TTC549 (cell line): Measurements from ENCODE around the gene KDM4C.

Experiments
- FAIRE-seq: peaks from 2 replicates; lab custom pipeline; 2012; peaks lifted over from hg19 to GRCh38; lab: Jason Lieb, UNC

The KDM4C gene

GRCh38 chr9:6869081-6869948, 111.5 kb downstream of the KDM4C start:
- FAIRE-seq = no peak

GRCh38 chr9:6870149-6870548, 112.4 kb downstream of the KDM4C start:
- FAIRE-seq = no peak

- no peak for FAIRE-seq
These were observed 113.1 kb downstream of the KDM4C start for GRCh38 chr9:6870650-6871477.

GRCh38 chr9:6873857-6874256, 116.1 kb downstream of the KDM4C start:
- no peak for FAIRE-seq

GRCh38 chr9:6876195-6876894, 118.6 kb downstream of the KDM4C start:
- no peak for FAIRE-seq

- FAIRE-seq = no peak
These were observed 119.9 kb downstream of the KDM4C start for GRCh38 chr9:6877671-6878161.

GRCh38 chr9:6880626-6881025, 122.9 kb downstream of the KDM4C start:
- FAIRE-seq = no peak

- FAIRE-seq = no peak
These were observed 126.3 kb downstream of the KDM4C start for GRCh38 chr9:6884101-6884500.

GRCh38 chr9:6884990-6885389, 127.2 kb downstream of the KDM4C start:
- FAIRE-seq = no peak

- no peak for FAIRE-seq
These were observed 129.3 kb downstream of the KDM4C start for GRCh38 chr9:6887051-6887450.

- FAIRE-seq = no peak
These were observed 132.1 kb downstream of the KDM4C start for GRCh38 chr9:6889868-6890267.

- no peak for FAIRE-seq
These were observed 135.8 kb downstream of the KDM4C start for GRCh38 chr9:6893350-6894131.

- FAIRE-seq = no peak
These were observed 136.4 kb downstream of the KDM4C start for GRCh38 chr9:6894135-6894534.

GRCh38 chr9:6895754-6896153, 138.0 kb downstream of the KDM4C start:
- no peak for FAIRE-seq

- FAIRE-seq = no peak
These were observed 138.8 kb downstream of the KDM4C start for GRCh38 chr9:6896562-6896961.

GRCh38 chr9:6897207-6897822, 139.5 kb downstream of the KDM4C start:
- no peak for FAIRE-seq

- no peak for FAIRE-seq
These were observed 140.1 kb downstream of the KDM4C start for GRCh38 chr9:6897898-6898302.

GRCh38 chr9:6899274-6899673, 141.5 kb downstream of the KDM4C start:
- no peak for FAIRE-seq

- FAIRE-seq = no peak
These were observed 142.7 kb downstream of the KDM4C start for GRCh38 chr9:6900440-6900883.

- no peak for FAIRE-seq
These were observed 143.4 kb downstream of the KDM4C start for GRCh38 chr9:6901180-6901579.

GRCh38 chr9:6902423-6902822, 144.7 kb downstream of the KDM4C start:
- no peak for FAIRE-seq
